GM21619 (cell line): ENCODE measurements around the gene TESK2.
"Not testable (repeated sequence)": the region's sequence is repeated elsewhere in the genome, so short reads cannot be mapped to it uniquely, and the experiment has no call there.

Experiments
- ATAC-seq: cut with Tn5 transposase; IDR thresholded peaks from one replicate; pipeline ENCODE4 v1.9.1; 2021; ENCODE audit not compliant: unreplicated experiment

Gene TESK2

DNA sequence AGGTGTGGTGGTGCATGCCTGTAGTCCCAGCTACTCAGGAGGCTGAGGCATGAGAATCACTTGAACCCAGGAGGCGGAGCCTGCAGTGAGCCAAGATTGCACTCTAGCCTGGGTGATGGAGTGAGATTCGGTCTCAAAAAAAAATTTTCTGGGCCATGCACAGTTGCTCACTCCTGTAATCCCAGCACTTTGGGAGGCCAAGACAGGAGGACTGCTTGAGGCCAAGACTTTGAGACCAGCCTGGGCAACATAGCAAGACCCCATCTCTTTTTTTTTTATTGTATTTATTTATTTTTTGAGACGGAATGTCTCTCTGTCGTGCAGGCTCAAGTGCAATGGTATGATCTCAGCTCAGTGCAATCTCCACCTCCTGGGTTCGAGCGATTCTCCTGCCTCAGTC is 16.8 kb downstream of the TESK2 start:
- not testable (repeated sequence) for ATAC-seq

DNA sequence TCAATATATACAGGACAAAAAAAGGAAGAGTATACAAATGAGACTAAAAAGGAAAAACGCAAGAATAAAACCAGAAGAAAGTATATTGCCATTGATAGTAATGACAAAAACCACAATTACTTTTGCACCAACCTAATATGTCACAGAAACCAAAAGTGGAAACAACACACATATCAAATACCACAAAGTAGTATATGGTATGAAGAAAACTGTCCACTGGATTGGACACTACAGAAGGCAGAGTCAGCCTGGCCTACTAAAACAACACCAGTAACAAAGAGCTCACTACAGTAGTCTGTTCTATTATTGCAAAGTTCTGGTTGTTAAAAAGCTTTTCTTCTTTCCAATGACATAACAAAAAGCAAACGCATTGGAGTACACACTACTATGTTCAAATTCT is 17.7 kb downstream of the TESK2 start:
- ATAC-seq, result no peak

DNA sequence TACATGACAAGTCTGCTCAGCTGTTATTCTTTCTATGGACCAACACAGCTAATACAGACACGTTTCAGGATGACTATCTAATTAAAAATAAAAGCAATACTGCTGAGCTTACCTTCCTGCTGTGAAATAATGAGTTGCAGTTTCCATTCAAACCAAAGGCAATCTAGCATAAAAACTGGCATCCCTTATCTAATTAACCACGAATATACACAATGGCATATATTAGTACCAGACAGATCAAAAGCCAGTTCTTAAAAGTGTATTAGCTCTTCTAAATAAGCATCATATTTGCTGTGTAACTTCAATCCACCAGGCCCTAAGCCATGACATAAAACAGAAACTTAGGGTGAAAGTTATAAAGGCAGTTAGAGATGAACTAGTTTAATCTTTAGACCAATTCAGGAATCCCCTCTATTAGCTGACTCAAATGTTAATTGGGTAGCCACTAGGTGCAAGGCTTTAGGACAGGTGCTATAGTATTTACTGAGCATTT is 20.6 kb downstream of the TESK2 start:
- ATAC-seq, result no peak

DNA sequence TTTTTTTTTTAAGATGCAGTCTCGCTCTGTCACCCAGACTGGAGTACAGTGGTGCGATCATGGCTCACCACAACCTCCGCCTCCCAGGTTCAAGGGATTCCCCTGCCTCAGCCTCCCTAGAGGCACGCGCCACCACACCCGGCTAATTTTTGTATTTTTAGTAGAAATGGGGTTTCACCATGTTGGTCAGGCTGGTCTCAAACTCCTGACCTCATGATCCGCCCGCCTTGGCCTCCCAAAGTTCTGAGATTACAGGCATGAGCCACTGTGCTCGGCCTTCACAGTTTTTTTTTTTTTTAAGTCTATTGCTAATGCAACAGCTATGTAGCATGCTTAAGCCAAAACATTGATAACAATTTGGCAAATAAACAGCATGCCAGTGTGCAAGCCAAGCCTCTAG is 23.6 kb downstream of the TESK2 start:
- peak; percentile 56 for ATAC-seq

DNA sequence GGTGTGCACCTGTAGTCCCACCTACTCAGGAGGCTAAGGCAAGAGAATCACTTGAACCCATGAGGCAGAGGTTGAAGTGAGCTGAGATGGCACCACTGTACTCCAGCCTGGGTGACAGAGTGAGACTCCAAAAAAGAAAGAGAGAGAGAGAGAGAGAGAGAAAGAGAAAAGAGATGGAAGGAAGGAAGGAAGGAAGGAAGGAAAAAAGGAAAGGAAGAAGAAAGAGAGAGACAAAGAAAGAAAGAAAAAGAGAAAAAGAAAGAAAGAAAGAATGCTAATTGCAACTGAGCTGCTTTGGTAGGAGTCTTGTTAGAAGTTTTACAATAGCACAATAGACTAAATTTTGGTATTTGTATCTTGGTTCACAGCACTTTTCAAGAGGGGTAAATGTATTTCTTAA is 25.7 kb downstream of the TESK2 start:
- ATAC-seq, result no peak

DNA sequence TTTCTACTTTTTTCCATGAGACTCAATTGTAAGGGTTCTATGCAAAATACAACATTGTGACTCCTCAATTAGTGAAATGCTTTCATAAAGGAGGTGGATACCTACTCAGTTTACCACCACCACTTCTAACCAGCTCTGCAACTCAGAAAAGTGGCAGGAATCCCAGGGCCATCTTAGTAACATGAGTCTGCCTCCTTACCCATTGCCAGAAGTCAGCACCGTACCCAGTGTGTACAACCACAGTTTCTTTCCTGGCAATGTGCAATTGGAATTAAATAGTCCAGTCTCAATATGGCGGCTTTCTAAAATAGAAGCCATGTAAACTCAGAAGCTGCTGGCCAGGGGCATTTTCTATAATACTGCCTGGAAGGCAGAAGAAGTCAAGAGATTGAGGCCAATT is 32.1 kb downstream of the TESK2 start:
- no peak for ATAC-seq

DNA sequence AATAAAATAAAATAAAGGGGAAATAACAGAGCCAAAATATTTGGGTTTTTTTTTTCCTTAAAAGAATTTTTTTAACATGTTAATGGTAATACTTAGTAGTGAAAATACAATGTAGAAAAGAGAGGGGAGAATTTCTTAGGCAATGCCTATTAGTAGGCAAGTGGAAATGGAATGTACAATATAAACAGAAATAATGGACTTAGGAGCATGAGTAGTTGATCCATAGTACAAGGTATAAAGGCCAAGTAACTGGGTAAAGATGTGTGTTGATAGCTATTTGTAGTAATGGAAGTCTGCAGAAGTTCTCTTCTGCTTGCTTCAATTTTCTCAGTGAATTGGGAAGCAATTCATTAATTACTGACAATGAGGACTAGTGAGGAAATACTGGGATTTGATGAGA is 34.4 kb downstream of the TESK2 start:
- no peak for ATAC-seq

DNA sequence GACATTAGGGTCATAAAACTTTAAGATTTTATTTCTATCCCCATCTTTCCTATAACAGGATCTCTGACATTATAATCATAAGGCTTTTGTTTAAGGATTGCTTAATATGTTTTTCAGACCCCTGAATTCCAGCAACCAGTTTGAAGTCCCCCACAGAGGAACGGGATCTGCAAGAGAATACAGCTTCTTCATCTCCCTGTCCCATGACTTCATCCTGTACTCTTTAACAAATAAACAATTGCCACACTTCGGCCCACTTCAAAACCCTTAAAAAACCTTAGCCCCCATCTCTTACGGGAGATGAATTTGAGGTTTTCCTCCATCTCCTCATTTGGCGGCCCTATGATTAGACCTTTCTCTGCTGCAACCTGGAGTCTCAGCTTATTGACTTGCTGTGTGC is 35.8 kb downstream of the TESK2 start:
- no peak for ATAC-seq

DNA sequence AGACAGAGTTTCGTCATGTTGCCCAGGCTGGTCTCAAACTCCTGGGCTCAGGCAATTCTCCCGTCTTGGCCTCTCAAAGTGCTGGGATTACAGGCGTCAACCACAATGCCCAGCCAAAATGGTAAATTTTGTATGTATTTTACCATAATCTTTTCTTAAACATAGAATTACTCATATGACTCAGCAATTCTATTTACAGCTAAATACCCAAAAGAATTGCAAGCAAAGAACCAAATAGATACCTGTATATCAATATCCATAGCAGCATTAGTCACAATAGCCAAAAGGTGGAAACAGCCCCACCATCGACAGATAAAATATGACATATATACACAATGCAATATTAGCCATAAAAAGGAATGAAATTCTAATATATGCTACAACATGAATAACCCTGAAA is 36.5 kb downstream of the TESK2 start:
- no peak for ATAC-seq

DNA sequence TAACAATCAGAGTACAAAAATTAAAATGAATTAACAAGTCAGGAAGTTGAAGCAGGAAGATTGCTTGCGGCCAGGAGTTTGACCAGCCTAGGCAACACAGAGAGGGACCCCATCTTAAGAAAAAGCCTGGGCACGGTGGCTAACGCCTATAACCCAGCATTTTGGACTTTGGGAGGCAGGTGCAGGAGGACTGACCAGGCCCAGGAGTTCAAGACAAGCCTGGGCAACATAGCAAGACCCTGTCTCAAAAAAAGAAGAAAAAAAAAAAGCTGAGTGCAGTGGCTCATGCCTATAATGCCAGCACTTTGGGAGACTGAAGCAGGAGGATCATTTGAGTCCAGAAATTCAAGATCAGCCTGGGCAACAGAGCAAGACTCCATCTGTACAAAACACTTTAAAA is 38.5 kb downstream of the TESK2 start:
- ATAC-seq, result no peak

DNA sequence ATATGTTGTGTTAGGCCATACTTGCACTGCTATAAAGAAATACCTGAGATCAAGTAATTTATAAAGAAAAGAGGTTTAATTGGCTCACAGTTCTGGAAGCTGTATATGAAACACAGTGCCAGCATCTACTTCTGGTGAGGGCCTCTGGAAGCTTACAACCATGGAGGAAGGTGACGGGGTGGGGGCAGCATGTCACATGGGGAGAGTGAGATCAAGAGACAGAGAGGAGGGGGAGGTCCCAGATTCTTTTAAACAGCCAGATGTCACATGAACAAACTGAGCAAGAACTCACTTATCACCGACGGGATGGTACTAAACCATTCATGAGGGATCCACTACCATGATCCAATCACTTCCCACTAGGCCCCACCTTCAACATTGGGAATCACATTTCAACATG is 42.6 kb downstream of the TESK2 start:
- ATAC-seq, result no peak

DNA sequence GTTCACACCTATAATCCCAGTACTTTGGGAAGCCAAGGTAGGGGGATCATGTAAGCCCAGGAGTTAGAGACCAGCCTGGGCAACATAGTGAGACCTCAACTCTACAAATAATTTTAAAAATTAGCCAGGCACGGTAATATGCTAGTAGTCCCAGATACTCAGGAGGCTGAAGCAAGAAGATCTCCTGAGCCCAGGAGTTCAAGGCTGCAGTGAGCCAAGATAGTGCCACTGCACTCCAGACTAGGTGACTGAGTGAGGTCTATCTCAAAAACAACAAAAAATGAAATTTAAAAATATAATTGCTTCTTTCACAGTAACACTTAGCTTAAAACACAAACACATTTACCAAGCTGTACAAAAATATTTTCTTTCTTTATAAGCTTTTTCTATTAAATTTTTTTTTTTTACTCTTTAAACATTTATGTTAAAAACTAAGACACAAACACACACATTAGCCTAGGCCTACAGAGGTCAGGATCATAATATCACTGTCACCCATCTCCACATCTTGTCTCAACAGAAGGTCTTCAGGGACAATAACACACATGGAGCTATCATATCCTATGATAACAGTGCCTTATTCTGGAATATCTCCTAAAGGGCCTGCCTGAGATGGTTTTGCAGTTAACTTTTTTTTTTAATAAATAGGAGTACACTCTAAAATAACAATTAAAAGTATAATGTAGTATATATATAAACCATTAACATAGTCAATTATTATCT is 43.9 kb downstream of the TESK2 start:
- ATAC-seq, result no peak

DNA sequence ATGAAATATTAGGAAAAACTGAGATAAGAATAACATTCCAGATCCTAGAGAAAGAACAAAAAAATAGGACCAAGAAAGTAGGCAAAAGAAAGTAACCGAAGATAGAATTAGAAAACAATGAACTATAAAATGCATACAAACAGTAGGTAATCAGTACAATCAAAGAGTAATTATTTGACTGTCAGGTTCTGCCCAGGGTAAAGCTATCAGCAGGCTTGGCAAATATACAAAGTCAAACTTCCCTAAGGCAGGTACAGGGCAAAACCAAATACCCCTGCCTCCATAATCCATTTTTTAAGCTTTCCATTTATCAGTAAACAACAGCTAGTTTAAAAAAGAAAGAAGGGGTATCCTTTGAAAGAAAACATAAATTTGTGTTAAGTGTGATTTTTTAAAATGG is 44.4 kb downstream of the TESK2 start:
- ATAC-seq, result no peak

DNA sequence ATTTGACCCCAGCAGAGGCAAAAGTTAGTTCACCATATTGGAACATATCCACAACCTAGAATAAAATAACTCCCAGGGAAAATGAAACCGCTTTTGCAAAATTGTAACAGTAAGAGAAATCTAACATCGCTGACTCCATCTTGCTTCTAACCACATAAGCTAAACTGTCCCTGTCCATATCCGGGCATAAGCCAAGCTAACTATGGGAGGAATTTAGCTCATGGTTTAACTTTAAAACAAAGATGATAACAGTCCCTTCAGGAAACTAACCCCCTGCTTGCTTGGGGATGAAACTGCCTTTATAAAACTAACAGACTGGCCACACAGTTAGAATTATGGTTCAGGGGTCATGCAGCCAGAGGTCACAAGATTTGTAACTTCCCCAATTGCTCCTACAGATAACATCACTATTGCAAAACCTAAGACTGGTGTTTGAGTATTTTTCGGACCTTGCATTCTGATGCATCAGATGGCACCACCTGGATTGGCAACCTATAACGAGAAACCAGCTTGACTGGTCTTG is 46.3 kb downstream of the TESK2 start:
- ATAC-seq, result no peak

DNA sequence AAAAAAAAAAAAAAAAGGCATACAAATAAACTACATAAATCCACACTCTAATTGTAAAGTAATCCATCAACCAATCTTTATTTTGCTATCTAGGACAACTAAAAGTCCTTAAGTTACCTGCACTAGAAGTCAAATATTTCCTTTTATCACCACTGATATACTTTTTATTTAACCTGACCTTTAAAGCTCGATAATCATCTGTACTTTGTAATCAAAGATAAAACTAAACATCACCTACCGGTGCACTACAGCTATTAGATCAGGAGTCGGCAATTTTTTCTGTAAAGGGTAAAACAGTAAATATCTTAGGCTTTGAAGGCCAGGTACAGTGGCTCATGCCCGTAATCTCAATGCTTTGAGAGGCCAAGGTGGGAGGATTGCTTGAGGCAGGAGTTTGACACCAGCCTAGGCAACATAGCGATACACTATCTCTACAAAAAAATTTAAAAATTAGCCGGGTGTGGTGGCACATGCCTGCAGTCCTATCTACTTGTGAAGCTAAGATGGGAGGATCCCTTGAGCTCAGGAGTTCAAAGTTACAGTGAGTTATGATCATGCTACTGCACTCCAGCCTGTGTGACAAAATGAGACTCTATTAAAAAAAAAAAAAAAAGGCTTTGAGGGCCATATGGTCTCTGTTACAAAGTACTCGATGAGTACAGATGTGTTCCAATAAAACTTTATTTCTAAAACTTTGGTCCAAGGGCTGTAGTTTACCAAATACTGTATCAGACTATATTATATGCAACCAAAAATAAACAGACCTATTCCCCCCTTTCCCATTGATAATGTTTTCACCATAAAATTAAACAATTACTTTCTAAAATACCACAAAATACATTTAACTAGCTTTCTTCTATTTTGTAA is 47.1 kb downstream of the TESK2 start:
- ATAC-seq, result no peak

DNA sequence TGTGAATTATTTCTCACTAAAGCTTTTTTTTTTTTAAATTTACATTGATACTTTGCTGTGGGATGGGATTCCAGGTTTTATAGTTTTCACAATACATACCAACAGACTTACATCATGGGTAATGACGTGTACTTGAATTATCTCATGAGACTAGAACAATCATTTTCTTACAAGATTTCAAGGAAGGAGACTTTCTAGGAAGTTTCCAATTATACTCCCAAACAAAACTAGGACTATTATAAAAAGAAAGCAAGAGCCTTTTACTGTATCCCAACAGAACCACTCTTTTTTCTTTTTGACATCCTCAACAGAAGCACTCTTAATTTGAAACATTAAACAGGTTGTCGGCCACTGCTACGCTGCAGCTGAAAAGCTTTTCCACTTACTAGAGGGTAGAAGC is 48.7 kb downstream of the TESK2 start:
- ATAC-seq, result no peak

DNA sequence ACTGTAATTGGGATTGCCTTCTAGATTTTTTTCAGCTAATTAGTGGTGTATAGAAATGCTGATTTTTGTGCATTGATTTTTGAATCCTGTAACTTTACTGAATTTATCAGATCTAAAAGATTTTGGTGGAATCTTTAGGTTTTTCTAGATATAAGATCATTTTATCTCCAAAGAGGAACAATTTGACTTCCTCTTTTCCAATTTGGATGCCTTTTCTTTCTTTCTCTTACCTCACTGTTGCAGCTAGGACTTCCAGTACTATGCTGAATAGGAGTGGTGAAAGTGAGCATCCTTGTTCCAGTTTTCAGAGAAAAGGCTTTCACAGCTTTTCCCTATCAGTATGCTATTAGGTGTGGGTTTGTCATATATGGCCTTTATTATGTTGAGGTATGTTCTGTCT is 53.6 kb downstream of the TESK2 start:
- ATAC-seq, result no peak

DNA sequence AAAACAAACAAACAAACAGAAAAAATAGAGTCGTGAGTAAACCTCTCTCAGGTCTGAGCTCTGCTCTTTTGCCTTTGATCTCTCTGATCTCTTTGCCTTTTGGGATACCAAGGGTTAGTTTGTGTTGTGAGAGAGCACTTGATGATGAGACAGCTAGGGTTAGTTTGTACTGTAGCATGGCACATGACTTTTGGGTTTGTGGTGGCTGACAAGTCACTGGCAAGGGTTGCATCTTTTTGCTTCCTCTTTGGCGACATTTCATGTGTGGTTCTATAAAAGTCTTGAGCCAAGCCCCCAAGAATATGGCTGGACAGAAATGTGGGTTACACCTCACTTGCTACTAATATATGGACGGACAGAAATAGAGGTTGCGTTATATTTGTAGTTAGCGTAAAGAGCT is 60.5 kb downstream of the TESK2 start:
- no peak for ATAC-seq

DNA sequence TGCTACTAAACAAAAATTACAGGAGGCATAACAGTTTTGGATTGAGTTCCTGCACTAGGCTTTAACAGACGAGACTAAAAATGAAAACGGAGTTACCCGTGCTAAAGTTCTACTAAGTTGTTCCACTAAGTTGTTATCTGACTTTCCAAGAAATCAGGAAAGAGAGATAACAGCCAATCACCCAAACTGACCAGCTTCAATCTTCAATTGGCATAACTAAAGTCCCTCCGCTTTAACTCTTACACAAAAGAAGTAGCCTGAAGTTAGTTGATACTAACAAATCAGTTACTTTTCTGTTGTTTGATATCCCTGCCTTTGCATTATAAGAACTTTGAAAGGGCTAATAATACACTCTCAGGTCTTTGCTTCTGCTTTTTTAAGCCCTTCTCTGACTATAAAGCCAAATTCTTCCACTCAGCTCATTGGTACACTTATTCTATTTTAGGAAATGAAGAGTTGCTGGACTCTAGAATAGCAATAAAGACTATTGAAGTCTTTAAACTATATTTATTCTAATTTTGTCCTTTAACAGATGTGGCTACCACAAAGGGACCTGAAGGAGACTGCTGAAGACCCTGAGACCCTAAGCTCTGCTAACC is 61.3 kb downstream of the TESK2 start:
- no peak for ATAC-seq

DNA sequence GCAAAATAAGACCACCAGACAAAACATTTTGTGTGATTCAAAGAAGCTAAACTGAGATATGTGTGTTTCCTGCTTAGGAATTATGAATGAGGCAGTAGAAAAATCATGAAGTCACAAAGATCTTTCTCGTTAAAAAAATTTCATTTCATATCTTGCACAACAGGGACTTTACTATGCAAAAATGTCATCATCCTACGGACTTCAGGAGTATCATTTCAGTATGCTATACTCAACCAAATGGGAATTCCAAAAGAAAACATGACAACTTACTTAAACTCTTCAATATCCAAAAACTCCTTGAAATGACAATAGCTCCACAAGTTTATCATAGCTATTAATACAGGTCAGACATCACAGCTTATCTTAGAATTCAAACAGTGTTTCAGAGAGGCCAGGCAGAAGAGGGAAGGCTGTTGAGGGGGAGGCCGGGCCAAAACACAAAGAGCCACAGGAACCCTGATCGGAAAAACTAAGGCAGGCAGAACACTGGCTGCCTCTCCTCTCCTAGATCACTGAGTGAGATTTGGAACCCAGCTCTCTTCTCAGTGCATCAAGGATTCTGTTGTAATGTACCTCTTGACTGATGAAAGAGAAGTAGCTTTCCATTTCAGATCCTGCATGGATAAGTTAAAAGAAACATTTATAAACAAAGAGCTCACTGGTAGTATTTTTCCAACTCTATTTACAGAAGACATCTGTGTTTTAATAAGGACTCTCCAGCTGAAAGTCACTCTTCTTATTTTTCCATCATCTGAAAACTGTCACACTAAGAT is 66.9 kb downstream of the TESK2 start:
- ATAC-seq, result no peak

DNA sequence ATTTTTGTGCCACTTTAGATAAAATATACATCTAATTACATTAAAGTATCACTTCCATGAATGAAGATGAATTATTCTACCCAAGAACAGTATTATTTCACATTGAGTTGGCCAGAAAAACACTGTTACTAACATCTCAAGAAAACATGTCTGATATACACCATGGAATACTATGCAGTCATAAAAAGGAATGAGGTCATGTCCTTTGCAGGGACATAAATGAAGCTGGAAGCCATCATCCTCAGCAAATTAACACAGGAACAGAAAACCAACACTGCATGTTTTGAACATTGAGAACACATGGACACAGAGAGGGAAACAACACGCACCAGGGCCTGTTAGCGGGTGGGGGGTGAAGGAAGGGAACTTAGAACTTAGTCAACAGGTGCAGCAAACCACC is 69.0 kb downstream of the TESK2 start:
- no peak for ATAC-seq
